Measurements from ENCODE around the gene PAX5. TPM values are rescaled to one million over a fixed set of nuclear protein-coding genes. Genes with fewer than 3 reads are reported as not detected.
A peak's percentile ranks its signal among the peaks of the same experiment; 100 is the strongest.

PAX5 gene
- total RNA-seq, 1 experiment from 2014 or later = 0.39 TPM

DNA sequence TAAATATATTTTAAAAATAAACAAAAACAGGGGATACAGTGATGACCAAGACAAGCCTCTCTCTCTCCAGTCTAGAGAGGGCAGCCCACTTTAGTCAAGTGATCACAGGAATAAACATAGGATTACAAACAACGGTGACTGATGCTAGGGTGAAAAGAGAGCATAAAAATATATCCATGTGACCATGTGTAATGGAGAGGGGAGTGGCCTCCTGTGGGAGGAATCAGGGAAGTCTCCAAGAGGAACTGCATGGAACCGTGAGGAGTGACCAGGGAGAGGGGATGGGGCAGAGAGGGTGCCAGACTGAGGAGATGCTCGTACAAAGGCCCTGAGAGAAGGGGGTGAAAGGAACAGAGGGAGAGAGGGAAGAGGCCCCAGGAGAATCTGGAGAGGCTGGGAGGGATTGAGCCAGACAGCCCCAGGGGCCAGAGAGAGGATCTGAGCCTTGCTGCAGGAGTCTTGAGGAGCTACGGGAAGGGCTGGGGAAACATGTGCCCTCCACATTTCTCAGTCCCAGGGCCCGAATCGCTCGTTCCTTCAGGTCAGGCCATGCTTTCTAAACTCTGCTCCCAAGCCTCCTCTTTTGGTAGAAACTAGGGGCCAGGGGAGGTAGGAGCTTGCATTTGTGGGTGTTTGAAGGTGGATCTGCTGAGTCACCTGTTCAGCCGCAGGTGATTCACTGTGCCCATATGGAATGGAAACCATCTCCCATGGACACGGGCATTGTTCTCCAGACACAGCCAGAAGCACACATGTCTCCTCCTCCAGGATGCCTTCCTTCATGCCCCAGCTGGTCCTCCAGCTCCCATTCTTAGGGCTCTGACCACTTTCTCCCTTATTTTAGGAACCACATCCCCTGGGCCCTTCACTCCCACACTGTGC is 63.8 kb downstream of the PAX5 start:
- H3K9ac ChIP-seq (ENCODE audit: extremely low read depth, insufficient read length, low read length) = no peak overlapping the region
- H3K79me2 ChIP-seq (ENCODE audit: insufficient read depth, low read length) = no peaks in the 10 kb centered on the region
- H2BK15ac ChIP-seq (ENCODE audit: low read depth, low read length) = no peak overlapping the region
- no peak overlapping the region for H2AFZ ChIP-seq (ENCODE audit: low read length)
- H2BK20ac ChIP-seq (ENCODE audit: low read depth, low read length, poor library complexity, severe bottlenecking) = no peak overlapping the region
- H3K27ac Mint-ChIP-seq = peak overlapping the region in 1 of 3 experiments; percentile 3; a peak in 1 of 7 replicates
- no peak overlapping the region for H4K91ac ChIP-seq (ENCODE audit: insufficient read length, low read depth, low read length)
- no peak overlapping the region for H3K27ac ChIP-seq (ENCODE audit: insufficient read length, low read depth, low read length)
- no peak overlapping the region for H3K23ac ChIP-seq (ENCODE audit: insufficient read length, low read depth, low read length)
- no peak overlapping the region for H3K18ac ChIP-seq (ENCODE audit: insufficient read length, low read depth, low read length)
- H2BK5ac ChIP-seq (ENCODE audit: insufficient read length, low read length) = no peak overlapping the region
- H3K14ac ChIP-seq (ENCODE audit: insufficient read depth, low read length) = no peak overlapping the region; the same call in 1 of the 2 replicates
- H4K8ac ChIP-seq (replicated peaks; ENCODE audit: insufficient read length, low read depth, low read length) = no peak overlapping the region
- no peak overlapping the region for H3K4me2 ChIP-seq (ENCODE audit: insufficient read depth, insufficient read length, low read length)
- no peak overlapping the region for H4K5ac ChIP-seq (ENCODE audit: insufficient read length, low read depth, low read length)
- H3K23me2 ChIP-seq (ENCODE audit: insufficient read length, low read depth, low read length, poor library complexity, severe bottlenecking) = no peaks in the 10 kb centered on the region
- no peak overlapping the region for H2AK5ac ChIP-seq (ENCODE audit: insufficient read length, low read length)
- peaks cover 0 to 6% of the 10 kb centered on the region in 2 experiments for H3K4me1 Mint-ChIP-seq
- H3T11ph ChIP-seq (ENCODE audit: low read length) = no peak overlapping the region
- H3K4ac ChIP-seq (ENCODE audit: low read depth, low read length) = no peak overlapping the region
- no peak overlapping the region for H3K4me3 Mint-ChIP-seq
- no peak overlapping the region for H2BK120ac ChIP-seq (ENCODE audit: low read depth, low read length, poor library complexity, severe bottlenecking)
- no peaks in the 10 kb centered on the region for H3K9me3 Mint-ChIP-seq
- no peaks in the 10 kb centered on the region for H3K4me1 ChIP-seq (ENCODE audit: insufficient read depth, low read length)
- no peak for DNase-seq
- H3K36me3 Mint-ChIP-seq (ENCODE audit: insufficient read depth in 1 of 3, low read depth in 3 of 3) = no peaks in the 10 kb centered on the region
- H3K9me3 ChIP-seq (ENCODE audit: control insufficient read depth, low read depth, low read length) = no peaks in the 10 kb centered on the region
- H3K27me3 Mint-ChIP-seq (ENCODE audit: low read depth) = peaks cover 5% of the 10 kb centered on the region
- no peak overlapping the region for H2BK12ac ChIP-seq (ENCODE audit: insufficient read length, low read depth, low read length)
- no CpG with 5 or more reads among the region's 9 CpGs for WGBS (ENCODE audit: extremely low coverage, insufficient read length, low lambda C conversion rate)
- no peaks in the 10 kb centered on the region for H3K27me3 ChIP-seq (ENCODE audit: insufficient read depth, low read length)
- TF ChIP-seq, protein P1, sequence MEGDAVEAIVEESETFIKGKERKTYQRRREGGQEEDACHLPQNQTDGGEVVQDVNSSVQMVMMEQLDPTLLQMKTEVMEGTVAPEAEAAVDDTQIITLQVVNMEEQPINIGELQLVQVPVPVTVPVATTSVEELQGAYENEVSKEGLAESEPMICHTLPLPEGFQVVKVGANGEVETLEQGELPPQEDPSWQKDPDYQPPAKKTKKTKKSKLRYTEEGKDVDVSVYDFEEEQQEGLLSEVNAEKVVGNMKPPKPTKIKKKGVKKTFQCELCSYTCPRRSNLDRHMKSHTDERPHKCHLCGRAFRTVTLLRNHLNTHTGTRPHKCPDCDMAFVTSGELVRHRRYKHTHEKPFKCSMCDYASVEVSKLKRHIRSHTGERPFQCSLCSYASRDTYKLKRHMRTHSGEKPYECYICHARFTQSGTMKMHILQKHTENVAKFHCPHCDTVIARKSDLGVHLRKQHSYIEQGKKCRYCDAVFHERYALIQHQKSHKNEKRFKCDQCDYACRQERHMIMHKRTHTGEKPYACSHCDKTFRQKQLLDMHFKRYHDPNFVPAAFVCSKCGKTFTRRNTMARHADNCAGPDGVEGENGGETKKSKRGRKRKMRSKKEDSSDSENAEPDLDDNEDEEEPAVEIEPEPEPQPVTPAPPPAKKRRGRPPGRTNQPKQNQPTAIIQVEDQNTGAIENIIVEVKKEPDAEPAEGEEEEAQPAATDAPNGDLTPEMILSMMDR (conservative IDR thresholded peaks at IDR 0.05) = no peak
- H3K79me1 ChIP-seq (ENCODE audit: insufficient read depth, low read depth, low read length, poor library complexity, severe bottlenecking) = no peaks in the 10 kb centered on the region
- H3K56ac ChIP-seq (ENCODE audit: insufficient read length, low read depth, low read length) = no peak overlapping the region
- H4K20me1 ChIP-seq (ENCODE audit: control insufficient read depth, insufficient read depth, insufficient read length) = no peaks in the 10 kb centered on the region
